Neural cell (in vitro differentiated cells): ENCODE measurements around the gene NIT1. TPM values are rescaled to one million over a fixed set of nuclear protein-coding genes. Genes with fewer than 3 reads are reported as not detected.

Experiments
- H2AFZ ChIP-seq: fragments of 200-600, 300-800 bp; sonication (generic), shearing (Covaris generic); 2 replicates; pipeline ENCODE4 v1.6.0; 2014; ENCODE audit warnings: low read depth, mild to moderate bottlenecking, antibody characterized with exemption, low read length, moderate library complexity
- H3F3A ChIP-seq: fragments of 200-600 bp; shearing (Covaris generic); 2 replicates; pipeline ENCODE4 v1.6.1; 2016; ENCODE audit warnings: mild to moderate bottlenecking, moderate library complexity, mixed read lengths, antibody characterized with exemption, low read length; ENCODE audit not compliant: insufficient read depth, poor library complexity, severe bottlenecking
- H3K27ac ChIP-seq: fragments of 200-600, 300-800 bp; sonication (generic), shearing (Covaris generic); 2 replicates; pipeline ENCODE4 v1.5.1; 2014; ENCODE audit warnings: mild to moderate bottlenecking, low read length, moderate library complexity
- H3K27me3 ChIP-seq: fragments of 300-800, 200-600 bp; sonication (generic), shearing (Covaris generic); 2 replicates; pipeline ENCODE4 v1.6.0; 2014; ENCODE audit warnings: mild to moderate bottlenecking, low read depth, low read length, moderate library complexity; ENCODE audit not compliant: insufficient read depth
- H3K36me3 ChIP-seq: fragments of 300-800, 200-600 bp; sonication (generic), shearing (Covaris generic); 2 replicates; pipeline ENCODE4 v1.5.1; 2014; ENCODE audit warnings: mild to moderate bottlenecking, antibody characterized with exemption, low read length, moderate library complexity; ENCODE audit not compliant: insufficient read depth
- H3K4me2 ChIP-seq: fragments of 300-800, 200-600 bp; sonication (generic), shearing (Covaris generic); 2 replicates; pipeline ENCODE4 v1.6.0; 2014; ENCODE audit warnings: mild to moderate bottlenecking, low read length
- H3K4me3 ChIP-seq: fragments of 300-800, 200-600 bp; sonication (generic), shearing (Covaris generic); 2 replicates; pipeline ENCODE4 v1.5.1; 2014; ENCODE audit warnings: mild to moderate bottlenecking, low read length, moderate library complexity
- H3K79me2 ChIP-seq: fragments of 200-600 bp; shearing (Covaris generic); replicated peaks from 2 replicates; pipeline ENCODE4 v1.6.0; 2014; ENCODE audit warnings: mild to moderate bottlenecking, low read length, moderate library complexity; ENCODE audit not compliant: insufficient read depth
- H3K9ac ChIP-seq: fragments of 300-800, 200-600 bp; sonication (generic), shearing (Covaris generic); 2 replicates; pipeline ENCODE4 v1.6.1; 2016; ENCODE audit warnings: mild to moderate bottlenecking, low read length, mixed read lengths
- H3K9me2 ChIP-seq: fragments of 200-600 bp; shearing (Covaris generic); 2 replicates; pipeline ENCODE4 v1.6.1; 2016; ENCODE audit warnings: mild to moderate bottlenecking, low read length, mixed read lengths; ENCODE audit not compliant: insufficient read depth
- H3K9me3 ChIP-seq: fragments of 200-600, 300-800 bp; sonication (generic), shearing (Covaris generic); 2 replicates; pipeline ENCODE4 v1.6.1; 2016; ENCODE audit warnings: mild to moderate bottlenecking, mixed run types, low read length, moderate library complexity, mixed read lengths
- H4K20me1 ChIP-seq: fragments of 200-600 bp; shearing (Covaris generic); 2 replicates; pipeline ENCODE4 v1.6.1; 2016; ENCODE audit warnings: mild to moderate bottlenecking, mixed run types; ENCODE audit not compliant: insufficient read depth
- CTCF ChIP-seq: fragments of 450-650 bp; IDR thresholded peaks from 2 replicates; pipeline ENCODE4 v1.5.1; 2014; ENCODE audit warnings: antibody characterized with exemption, mild to moderate bottlenecking, moderate library complexity; ENCODE audit not compliant: poor library complexity, severe bottlenecking
- EP300 ChIP-seq: fragments of 450-650 bp; conservative IDR thresholded peaks from 2 replicates; pipeline ENCODE4 v1.6.1; 2014; ENCODE audit warnings: antibody characterized with exemption, mild to moderate bottlenecking, moderate library complexity; ENCODE audit not compliant: poor library complexity, severe bottlenecking
- EZH2 ChIP-seq: fragments of 200-600, 300-800 bp; shearing (Covaris generic), sonication (generic); IDR thresholded peaks from 2 replicates; pipeline ENCODE4 v1.6.1; 2014; ENCODE audit warnings: antibody characterized with exemption, low read length, borderline replicate concordance, mild to moderate bottlenecking; ENCODE audit not compliant: insufficient read depth, poor library complexity, severe bottlenecking
- MXI1 ChIP-seq: fragments of 450-650 bp; conservative IDR thresholded peaks from 2 replicates; pipeline ENCODE4 v1.6.1; 2014; ENCODE audit warnings: antibody characterized with exemption, mild to moderate bottlenecking; ENCODE audit not compliant: poor library complexity, severe bottlenecking
- POLR2AphosphoS5 ChIP-seq: IDR thresholded peaks from 2 replicates; pipeline ENCODE4 v1.6.1; 2012
- RAD21 ChIP-seq: fragments of 450-650 bp; conservative IDR thresholded peaks from 2 replicates; pipeline ENCODE4 v1.6.1; 2014; ENCODE audit warnings: antibody characterized with exemption, mild to moderate bottlenecking, moderate library complexity
- REST ChIP-seq: IDR thresholded peaks from 2 replicates; pipeline ENCODE4 v1.6.1; 2012; ENCODE audit warnings: borderline replicate concordance
- SMC3 ChIP-seq: fragments of 450-650 bp; conservative IDR thresholded peaks from 2 replicates; pipeline ENCODE4 v1.6.1; 2014; ENCODE audit warnings: antibody characterized with exemption, mild to moderate bottlenecking, moderate library complexity; ENCODE audit not compliant: poor library complexity
- TAF1 ChIP-seq: IDR thresholded peaks from 2 replicates; pipeline ENCODE4 v1.6.1; 2012; ENCODE audit warnings: low read depth
- polyA plus RNA-seq: library from polyadenylated mRNA; depleted of rRNA; stranded (reverse); fragments of >200 nt; gene quantifications from 2 replicates; pipeline ENCODE4 v1.2.3, GENCODE V29; 2014

Gene NIT1
- polyA plus RNA-seq, 1 donor from 2014 or later = 66.1 TPM

- TF ChIP-seq SMC3 = no peak
- no peak for TF ChIP-seq MXI1
- no peak for TF ChIP-seq EZH2
- no peak for TF ChIP-seq CTCF
- no peak for TF ChIP-seq TAF1
- no peak for TF ChIP-seq POLR2AphosphoS5
- no peak for TF ChIP-seq REST
- TF ChIP-seq EP300 = no peak
- no peak for TF ChIP-seq RAD21
- Histone ChIP-seq H3K36me3 (no peaks in the 10 kb centered on the region), H3K27ac (no peak overlapping the region), H3K4me2 (no peak overlapping the region), H3K9me2 (no peaks in the 10 kb centered on the region), H3K9me3 (no peaks in the 10 kb centered on the region), H3K9ac (no peak overlapping the region), H3K4me3 (no peak overlapping the region), H3K79me2 (peaks cover 11% of the 10 kb centered on the region), H4K20me1 (no peaks in the 10 kb centered on the region), H3F3A (no peaks in the 10 kb centered on the region), H3K27me3 (no peaks in the 10 kb centered on the region), H2AFZ (no peak overlapping the region)
Measured at GRCh38 chr1:161162806-161163205, 44.9 kb downstream of the NIT1 start.

- H3K36me3 ChIP-seq = no peaks in the 10 kb centered on the region
- no peaks in the 10 kb centered on the region for H3K9me3 ChIP-seq
- no peak overlapping the region for H3K9ac ChIP-seq
- no peak overlapping the region for H2AFZ ChIP-seq
- H3K4me3 ChIP-seq = no peak overlapping the region
- H3K27me3 ChIP-seq = no peaks in the 10 kb centered on the region
- H4K20me1 ChIP-seq = no peaks in the 10 kb centered on the region
- no peak for TF ChIP-seq EZH2
- TF ChIP-seq MXI1 = no peak
- no peak for TF ChIP-seq RAD21
- no peak for TF ChIP-seq EP300
- TF ChIP-seq CTCF = no peak
- TF ChIP-seq TAF1 = no peak
- no peak for TF ChIP-seq REST
- TF ChIP-seq POLR2AphosphoS5 = no peak
- no peak for TF ChIP-seq SMC3
- H3K27ac ChIP-seq = no peak overlapping the region
- peaks cover 11% of the 10 kb centered on the region for H3K79me2 ChIP-seq
- H3K4me2 ChIP-seq = no peak overlapping the region
- H3K9me2 ChIP-seq = no peaks in the 10 kb centered on the region
- H3F3A ChIP-seq = no peaks in the 10 kb centered on the region
Measured at GRCh38 chr1:161163793-161164192, 45.9 kb downstream of the NIT1 start.
